Liver (tissue), 3 donors: ENCODE measurements around the gene VOPP1.

Experiments used
- RXRA ChIP-seq, 2 donors: IDR thresholded peaks; 2 replicates each; pipeline ENCODE4 v1.6.1; 2017 to 2018; ENCODE audit warnings: antibody characterized with exemption in 2 of 2, mild to moderate bottlenecking in 1 of 2
- SP1 ChIP-seq: IDR thresholded peaks from 2 replicates; pipeline ENCODE4 v1.6.1; 2018; ENCODE audit warnings: antibody characterized with exemption, mild to moderate bottlenecking
- TF ChIP-seq, protein P1 (sequence below): fragments of 150-350 bp; IDR thresholded peaks from 2 replicates; pipeline ENCODE4 v1.5.1; 2017; ENCODE audit warnings: improper control_type of control experiment, low read depth, low read length; ENCODE audit not compliant: missing input control
- donor health status: healthy.
- donor health status: healthy.

DNA sequence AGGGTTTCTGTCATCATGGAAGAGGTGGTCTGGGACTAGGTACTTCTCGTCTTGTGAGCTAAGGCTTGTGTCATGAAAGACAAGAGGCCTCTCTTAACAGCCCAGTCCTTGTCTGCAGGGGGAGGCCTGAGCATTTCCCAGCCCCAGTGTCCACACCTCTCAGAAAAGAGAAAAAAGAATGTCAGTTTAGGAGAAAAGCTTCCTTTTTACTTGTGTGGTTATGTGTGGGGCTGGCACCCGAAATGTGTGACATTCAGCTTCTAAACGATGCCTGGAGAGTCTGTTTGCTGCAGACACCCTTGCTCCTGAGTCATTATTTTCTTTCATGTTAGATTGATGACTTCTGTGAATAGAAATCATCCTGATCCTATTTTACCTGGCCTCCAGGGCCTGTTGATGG, 139.8 kb downstream of the VOPP1 start:
- TF ChIP-seq, protein P1, sequence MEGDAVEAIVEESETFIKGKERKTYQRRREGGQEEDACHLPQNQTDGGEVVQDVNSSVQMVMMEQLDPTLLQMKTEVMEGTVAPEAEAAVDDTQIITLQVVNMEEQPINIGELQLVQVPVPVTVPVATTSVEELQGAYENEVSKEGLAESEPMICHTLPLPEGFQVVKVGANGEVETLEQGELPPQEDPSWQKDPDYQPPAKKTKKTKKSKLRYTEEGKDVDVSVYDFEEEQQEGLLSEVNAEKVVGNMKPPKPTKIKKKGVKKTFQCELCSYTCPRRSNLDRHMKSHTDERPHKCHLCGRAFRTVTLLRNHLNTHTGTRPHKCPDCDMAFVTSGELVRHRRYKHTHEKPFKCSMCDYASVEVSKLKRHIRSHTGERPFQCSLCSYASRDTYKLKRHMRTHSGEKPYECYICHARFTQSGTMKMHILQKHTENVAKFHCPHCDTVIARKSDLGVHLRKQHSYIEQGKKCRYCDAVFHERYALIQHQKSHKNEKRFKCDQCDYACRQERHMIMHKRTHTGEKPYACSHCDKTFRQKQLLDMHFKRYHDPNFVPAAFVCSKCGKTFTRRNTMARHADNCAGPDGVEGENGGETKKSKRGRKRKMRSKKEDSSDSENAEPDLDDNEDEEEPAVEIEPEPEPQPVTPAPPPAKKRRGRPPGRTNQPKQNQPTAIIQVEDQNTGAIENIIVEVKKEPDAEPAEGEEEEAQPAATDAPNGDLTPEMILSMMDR, result no peak
- TF ChIP-seq RXRA (IDR thresholded peaks at IDR 0.05), result no peak
- TF ChIP-seq SP1, result no peak
